Right ventricle myocardium superior (tissue), 1 donor: ENCODE measurements around the gene PRR16. TPM values are rescaled to one million over a fixed set of nuclear protein-coding genes. Genes with fewer than 3 reads are reported as not detected.

Experiments used
- ATAC-seq: fragments of 200-7000 bp; cut with Tn5 transposase; one replicate; pipeline ENCODE4 v1.9.1; 2020; ENCODE audit warnings: mild to moderate bottlenecking; ENCODE audit not compliant: poor library complexity
- DNase-seq: peaks from one replicate; pipeline ENCODE4 v3.0.0-alpha.2; 2020
- intact Hi-C: fragments of 100-400 bp; cut with DNase I; formaldehyde crosslinking; loops from one replicate; pipeline ENCODE4 v1.11.2; 2022
- total RNA-seq: library from RNA; stranded (reverse); fragmentation: NEBNext Ultra II Directional; extraction: Animal tissue kit (Norgen Biotek cat#: 25700); gene quantifications from one replicate; pipeline ENCODE4 v1.2.1, GENCODE V29; 2021
- donor health status: DM: no; HTN: yes; CAD: no; lungs with severe emphysema.

Gene PRR16
- total RNA-seq, 1 donor from 2014 or later = 14.2 TPM

- intact Hi-C loops = no loop called here
- DNase-seq = no peak
- no peak for ATAC-seq
Observed at GRCh38 chr5:120507800-120508463, 43.8 kb downstream of the PRR16 start.

GRCh38 chr5:120509053-120509452, 45.0 kb downstream of the PRR16 start:
- ATAC-seq = no peak
- no peak for DNase-seq
- intact Hi-C loops = no loop called here

- ATAC-seq (no peak), DNase-seq (no peak)
- intact Hi-C loops = no loop called here
Observed at GRCh38 chr5:120510098-120510637, 46.1 kb downstream of the PRR16 start.

GRCh38 chr5:120510994-120511686, 47.0 kb downstream of the PRR16 start:
- no peak for DNase-seq
- intact Hi-C loops = no loop called here
- no peak for ATAC-seq

GRCh38 chr5:120512068-120512467, 48.0 kb downstream of the PRR16 start:
- intact Hi-C loops = no loop called here
- ATAC-seq (no peak), DNase-seq (no peak)

- ATAC-seq (no peak), DNase-seq (no peak)
- intact Hi-C loops = no loop called here
Observed at GRCh38 chr5:120512791-120513650, 48.9 kb downstream of the PRR16 start.

GRCh38 chr5:120516805-120517204, 52.7 kb downstream of the PRR16 start:
- DNase-seq (no peak), ATAC-seq (no peak)
- intact Hi-C loops = no loop called here

GRCh38 chr5:120517607-120518252, 53.6 kb downstream of the PRR16 start:
- intact Hi-C loops = no loop called here
- ATAC-seq (peak; percentile 12), DNase-seq (no peak)

- intact Hi-C loops = no loop called here
- no peak for DNase-seq
- no peak for ATAC-seq
Observed at GRCh38 chr5:120518581-120518980, 54.5 kb downstream of the PRR16 start.

- no peak for ATAC-seq
- intact Hi-C loops = no loop called here
- DNase-seq = no peak
Observed at GRCh38 chr5:120527251-120527650, 63.2 kb downstream of the PRR16 start.

GRCh38 chr5:120528609-120529008, 64.5 kb downstream of the PRR16 start:
- DNase-seq = no peak
- intact Hi-C loops = no loop called here
- no peak for ATAC-seq

- no peak for DNase-seq
- intact Hi-C loops = no loop called here
- no peak for ATAC-seq
Observed at GRCh38 chr5:120529386-120529785, 65.3 kb downstream of the PRR16 start.

GRCh38 chr5:120531215-120531614, 67.1 kb downstream of the PRR16 start:
- no peak for DNase-seq
- intact Hi-C loops = no loop called here
- ATAC-seq = no peak

- ATAC-seq (no peak), DNase-seq (no peak)
- intact Hi-C loops = no loop called here
Observed at GRCh38 chr5:120532835-120533234, 68.7 kb downstream of the PRR16 start.

- DNase-seq (no peak), ATAC-seq (no peak)
- intact Hi-C loops = no loop called here
Observed at GRCh38 chr5:120533581-120533980, 69.5 kb downstream of the PRR16 start.

GRCh38 chr5:120535900-120536299, 71.8 kb downstream of the PRR16 start:
- ATAC-seq (no peak), DNase-seq (no peak)
- intact Hi-C loops = no loop called here

- intact Hi-C loops = no loop called here
- no peak for DNase-seq
- ATAC-seq = no peak
Observed at GRCh38 chr5:120538149-120538548, 74.0 kb downstream of the PRR16 start.

- intact Hi-C loops = no loop called here
- DNase-seq (no peak), ATAC-seq (no peak)
Observed at GRCh38 chr5:120538644-120539043, 74.5 kb downstream of the PRR16 start.

GRCh38 chr5:120539471-120539870, 75.4 kb downstream of the PRR16 start:
- DNase-seq (no peak), ATAC-seq (no peak)

More at GRCh38 chr5:120539471-120539870, 75.4 kb downstream of the PRR16 start:
- intact Hi-C loops = no loop called here
